Measurements from ENCODE around the gene PLCG2.

DNA sequence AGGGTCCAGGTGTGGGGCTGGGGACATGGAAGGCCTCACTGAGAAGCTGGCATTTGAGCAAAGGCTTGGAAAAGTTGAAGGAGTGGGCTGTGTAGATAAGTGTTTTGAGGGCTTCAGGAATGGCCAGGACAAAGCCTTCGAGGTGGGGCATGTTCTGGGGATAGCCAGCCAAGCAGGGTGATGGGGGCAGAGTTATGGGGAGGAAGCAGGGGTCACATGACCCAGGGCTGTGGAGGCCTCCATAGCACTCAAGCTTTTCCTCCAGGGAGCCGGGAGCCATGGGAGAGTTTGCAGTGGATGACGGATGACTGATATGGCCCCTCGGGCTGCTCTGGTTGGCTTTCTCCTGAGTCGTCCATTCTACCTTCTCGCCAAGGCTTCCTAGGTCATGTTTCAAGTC is 27.6 kb downstream of the PLCG2 start:
- TF ChIP-seq, protein P1, sequence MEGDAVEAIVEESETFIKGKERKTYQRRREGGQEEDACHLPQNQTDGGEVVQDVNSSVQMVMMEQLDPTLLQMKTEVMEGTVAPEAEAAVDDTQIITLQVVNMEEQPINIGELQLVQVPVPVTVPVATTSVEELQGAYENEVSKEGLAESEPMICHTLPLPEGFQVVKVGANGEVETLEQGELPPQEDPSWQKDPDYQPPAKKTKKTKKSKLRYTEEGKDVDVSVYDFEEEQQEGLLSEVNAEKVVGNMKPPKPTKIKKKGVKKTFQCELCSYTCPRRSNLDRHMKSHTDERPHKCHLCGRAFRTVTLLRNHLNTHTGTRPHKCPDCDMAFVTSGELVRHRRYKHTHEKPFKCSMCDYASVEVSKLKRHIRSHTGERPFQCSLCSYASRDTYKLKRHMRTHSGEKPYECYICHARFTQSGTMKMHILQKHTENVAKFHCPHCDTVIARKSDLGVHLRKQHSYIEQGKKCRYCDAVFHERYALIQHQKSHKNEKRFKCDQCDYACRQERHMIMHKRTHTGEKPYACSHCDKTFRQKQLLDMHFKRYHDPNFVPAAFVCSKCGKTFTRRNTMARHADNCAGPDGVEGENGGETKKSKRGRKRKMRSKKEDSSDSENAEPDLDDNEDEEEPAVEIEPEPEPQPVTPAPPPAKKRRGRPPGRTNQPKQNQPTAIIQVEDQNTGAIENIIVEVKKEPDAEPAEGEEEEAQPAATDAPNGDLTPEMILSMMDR (IDR thresholded peaks at IDR 0.05; ENCODE audit: insufficient read depth, low read length, poor library complexity, severe bottlenecking), result no peak
- TF ChIP-seq EZH2phosphoT487 (conservative IDR thresholded peaks at IDR 0.05; ENCODE audit: low read length), result no peak
